Smooth muscle cell (in vitro differentiated cells): Measurements from ENCODE around the gene BTN1A1. TPM values are rescaled to one million over a fixed set of nuclear protein-coding genes. Genes with fewer than 3 reads are reported as not detected.

Experiments used
- DNase-seq: peaks from one replicate; lab custom pipeline; 2025; ENCODE audit not compliant: unreplicated experiment; lab: John Stamatoyannopoulos, UW
- H2AFZ ChIP-seq: fragments of 200-600 bp; sonication (generic); 2 replicates; pipeline ENCODE4 v1.6.0; 2016; ENCODE audit warnings: antibody characterized with exemption, low read depth, mild to moderate bottlenecking
- H3F3A ChIP-seq: fragments of 200-600 bp; sonication (generic); 2 replicates; pipeline ENCODE4 v1.6.0; 2017; ENCODE audit warnings: antibody characterized with exemption, low read depth
- H3K27ac ChIP-seq: fragments of 200-600 bp; sonication (generic); 2 replicates; pipeline ENCODE4 v1.5.1; 2016; ENCODE audit warnings: low read depth, mild to moderate bottlenecking
- H3K27me3 ChIP-seq: fragments of 200-600 bp; sonication (generic); 2 replicates; pipeline ENCODE4 v1.6.1; 2016; ENCODE audit warnings: low read depth, mild to moderate bottlenecking
- H3K36me3 ChIP-seq: fragments of 200-600 bp; sonication (generic); 2 replicates; pipeline ENCODE4 v1.5.1; 2016; ENCODE audit warnings: low read depth
- H3K4me1 ChIP-seq: fragments of 200-600 bp; sonication (generic); 2 replicates; pipeline ENCODE4 v1.5.1; 2016; ENCODE audit warnings: low read depth
- H3K4me2 ChIP-seq: fragments of 200-600 bp; sonication (generic); 2 replicates; pipeline ENCODE4 v1.6.0; 2016; ENCODE audit warnings: mild to moderate bottlenecking
- H3K4me3 ChIP-seq: fragments of 200-600 bp; sonication (generic); 2 replicates; pipeline ENCODE4 v1.5.1; 2016; ENCODE audit warnings: mild to moderate bottlenecking
- H3K79me2 ChIP-seq: fragments of 200-600 bp; sonication (generic); 2 replicates; pipeline ENCODE4 v1.6.0; 2016; ENCODE audit warnings: low read depth, mild to moderate bottlenecking
- H3K9ac ChIP-seq: fragments of 200-600 bp; sonication (generic); 2 replicates; pipeline ENCODE4 v1.6.0; 2016; ENCODE audit warnings: low read depth
- H3K9me3 ChIP-seq: fragments of 200-600 bp; sonication (generic); replicated peaks from 2 replicates; pipeline ENCODE4 v1.5.1; 2016; ENCODE audit warnings: low read depth
- H4K20me1 ChIP-seq: fragments of 200-600 bp; sonication (generic); 2 replicates; pipeline ENCODE4 v1.6.0; 2016; ENCODE audit warnings: low read depth
- CTCF ChIP-seq: fragments of 200-600 bp; sonication (generic); IDR thresholded peaks from 2 replicates; pipeline ENCODE4 v1.5.1; 2017; ENCODE audit warnings: borderline replicate concordance, mild to moderate bottlenecking, antibody characterized with exemption; ENCODE audit not compliant: insufficient read depth, poor library complexity, severe bottlenecking
- WGBS: methylation state at CpG from one replicate; pipeline ENCODE4 v1.1.7; 2016; ENCODE audit warnings: low lambda C conversion rate; 5-methylcytosine and 5-hydroxymethylcytosine counted together
- polyA plus RNA-seq: library from polyadenylated mRNA; unstranded; fragments of >200 nt; fragmentation: Nextera tagmentation; extraction: Ambion mirVana; gene quantifications from 2 replicates; pipeline ENCODE4 v1.2.1, GENCODE V29; 2016
- total RNA-seq: library from RNA; depleted of rRNA; stranded (reverse); fragments of >200 nt; gene quantifications from 2 replicates; pipeline ENCODE4 v1.2.3, GENCODE V29; 2014

The BTN1A1 gene
- total and polyA plus RNA-seq, 2 experiments from 2014 or later: not detected

- no peaks in the 10 kb centered on the region for H3K9me3 ChIP-seq
- DNase-seq: no peak
- H3K9ac ChIP-seq: no peak overlapping the region
- no peak overlapping the region for H3K4me3 ChIP-seq
- 100% methylated on average over 7 of the region's 7 CpGs for WGBS
- no peak for TF ChIP-seq CTCF
- no peaks in the 10 kb centered on the region for H3F3A ChIP-seq
- H2AFZ ChIP-seq: no peak overlapping the region
- peaks cover 23% of the 10 kb centered on the region for H3K79me2 ChIP-seq
- no peak overlapping the region for H3K4me2 ChIP-seq
- no peak overlapping the region for H3K27ac ChIP-seq
- H3K4me1 ChIP-seq: no peaks in the 10 kb centered on the region
- peaks cover 8% of the 10 kb centered on the region for H4K20me1 ChIP-seq
- peaks cover 26% of the 10 kb centered on the region for H3K36me3 ChIP-seq
- H3K27me3 ChIP-seq: no peaks in the 10 kb centered on the region
These were observed 35.5 kb upstream of the BTN1A1 start for GRCh38 chr6:26464416-26465131.

DNA sequence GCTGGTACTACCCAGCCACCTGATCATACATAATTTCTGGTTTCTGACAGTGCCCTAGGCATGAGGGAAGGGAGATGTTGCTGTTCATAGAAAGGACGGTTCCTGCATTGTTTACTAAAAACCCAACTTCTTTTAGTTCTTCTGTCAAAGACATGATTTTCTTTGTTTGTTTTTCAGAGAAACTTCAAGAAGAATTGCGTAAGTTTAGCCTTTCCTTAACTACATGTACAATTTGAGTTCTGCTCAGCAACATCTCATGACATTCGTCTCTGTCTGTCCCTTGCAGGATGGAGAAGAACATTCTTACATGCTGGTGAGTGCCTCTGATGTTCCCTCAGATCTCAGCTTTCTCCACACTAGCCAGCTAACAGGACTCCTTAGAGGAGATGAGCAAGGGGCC is 34.3 kb upstream of the BTN1A1 start:
- no peak overlapping the region for H3K27ac ChIP-seq
- DNase-seq: no peak
- no peaks in the 10 kb centered on the region for H3K9me3 ChIP-seq
- H3K36me3 ChIP-seq: peaks cover 26% of the 10 kb centered on the region
- H3K79me2 ChIP-seq: peaks cover 11% of the 10 kb centered on the region
- no peak overlapping the region for H3K9ac ChIP-seq
- WGBS: 100% methylated on average over 3 of the region's 3 CpGs
- no peaks in the 10 kb centered on the region for H3K27me3 ChIP-seq
- no peak overlapping the region for H2AFZ ChIP-seq
- H3F3A ChIP-seq: peaks cover 7% of the 10 kb centered on the region
- H4K20me1 ChIP-seq: peaks cover 8% of the 10 kb centered on the region
- H3K4me2 ChIP-seq: no peak overlapping the region
- no peak for TF ChIP-seq CTCF
- H3K4me3 ChIP-seq: no peak overlapping the region
- H3K4me1 ChIP-seq: no peaks in the 10 kb centered on the region

DNA sequence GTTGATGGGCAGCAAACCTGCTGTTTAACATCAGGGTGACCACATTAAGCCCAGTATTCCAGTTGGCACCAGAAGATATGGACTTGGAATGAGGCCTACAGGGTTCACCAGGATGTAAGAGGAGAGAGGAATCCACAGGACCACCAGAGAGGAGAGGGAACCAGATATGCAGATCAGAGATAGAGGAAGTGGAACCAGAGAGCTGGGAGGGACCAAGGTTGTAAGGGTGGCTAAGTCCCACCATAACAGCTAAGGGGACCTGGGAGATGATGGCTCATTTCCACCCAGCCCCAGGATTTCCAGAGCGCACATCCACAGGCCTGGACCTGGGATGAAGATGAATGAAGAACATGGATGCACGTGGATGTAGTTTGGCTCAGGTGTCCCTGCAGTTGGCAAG is 31.3 kb upstream of the BTN1A1 start:
- Histone ChIP-seq H3F3A (peaks cover 7% of the 10 kb centered on the region), H3K79me2 (no peaks in the 10 kb centered on the region), H3K4me3 (no peak overlapping the region), H3K9me3 (no peaks in the 10 kb centered on the region), H2AFZ (no peak overlapping the region), H3K36me3 (peaks cover 15% of the 10 kb centered on the region), H3K27ac (no peak overlapping the region), H3K4me1 (peaks cover 5% of the 10 kb centered on the region), H4K20me1 (no peaks in the 10 kb centered on the region), H3K27me3 (no peaks in the 10 kb centered on the region), H3K4me2 (no peak overlapping the region), H3K9ac (no peak overlapping the region)
- no peak for TF ChIP-seq CTCF
- 94% methylated on average over 2 of the region's 2 CpGs for WGBS
- no peak for DNase-seq

GRCh38 chr6:26470643-26471042 is 29.5 kb upstream of the BTN1A1 start:
- peaks cover 4% of the 10 kb centered on the region for H3K36me3 ChIP-seq
- 78% methylated on average over 4 of the region's 4 CpGs for WGBS
- no peaks in the 10 kb centered on the region for H4K20me1 ChIP-seq
- H3K27me3 ChIP-seq: no peaks in the 10 kb centered on the region
- H3K4me2 ChIP-seq: no peak overlapping the region
- H3K9me3 ChIP-seq: no peaks in the 10 kb centered on the region
- peaks cover 20% of the 10 kb centered on the region for H3F3A ChIP-seq
- H3K4me3 ChIP-seq: no peak overlapping the region
- no peak for TF ChIP-seq CTCF
- no peak overlapping the region for H2AFZ ChIP-seq
- H3K79me2 ChIP-seq: no peaks in the 10 kb centered on the region
- DNase-seq: no peak
- no peak overlapping the region for H3K9ac ChIP-seq
- peak overlapping the region; percentile 29 for H3K27ac ChIP-seq
- H3K4me1 ChIP-seq: peaks cover 18% of the 10 kb centered on the region
